HFFc6 (cell line): ENCODE measurements around the gene FGGY. TPM values are rescaled to one million over a fixed set of nuclear protein-coding genes. Genes with fewer than 3 reads are reported as not detected.

Experiments used
- DNase-seq: peaks from one replicate; pipeline ENCODE4 v3.0.0-alpha.2; 2018
- H3K27ac Mint-ChIP-seq: 2 replicates; pipeline ENCODE4 v1.8.0; 2020; ENCODE audit warnings: mild to moderate bottlenecking, mixed read lengths
- H3K27me3 Mint-ChIP-seq: 2 replicates; pipeline ENCODE4 v1.8.0; 2021; ENCODE audit warnings: mild to moderate bottlenecking, moderate library complexity, mixed read lengths; ENCODE audit not compliant: insufficient read depth
- H3K36me3 Mint-ChIP-seq: 2 replicates; pipeline ENCODE4 v1.8.0; 2021; ENCODE audit warnings: low read depth, mixed read lengths
- H3K4me1 Mint-ChIP-seq: 2 replicates; pipeline ENCODE4 v1.8.0; 2020; ENCODE audit warnings: low read depth, mixed read lengths
- H3K4me3 Mint-ChIP-seq: 2 replicates; pipeline ENCODE4 v1.8.0; 2020; ENCODE audit warnings: mild to moderate bottlenecking, moderate library complexity, mixed read lengths
- H3K9me3 Mint-ChIP-seq: 2 replicates; pipeline ENCODE4 v1.8.0; 2020; ENCODE audit warnings: mild to moderate bottlenecking, mixed read lengths
- CTCF ChIP-seq: fragments of 200-600 bp; sonication (generic); IDR thresholded peaks from 2 replicates; pipeline ENCODE4 v1.5.0; 2021; ENCODE audit warnings: antibody characterized with exemption, mild to moderate bottlenecking
- total RNA-seq, 6 experiments: library from RNA; stranded (reverse); fragmentation: NEBNext Ultra II Directional; extraction: Animal tissue kit (Norgen Biotek cat#: 25700); gene quantifications; 2 replicates in 1 of 6; 3 replicates in 5 of 6; pipeline ENCODE4 v1.2.3, GENCODE V29; 2021

Gene FGGY
- total RNA-seq, 6 experiments from 2014 or later = 16.4 to 20.1 (median 18.7) TPM

GRCh38 chr1:59356627-59357026, 59.7 kb downstream of the FGGY start:
- Mint-ChIP-seq H3K27me3 (peaks cover 2% of the 10 kb centered on the region; the same call in 1 of the 2 replicates), H3K36me3 (peaks cover 3% of the 10 kb centered on the region; the same call in 1 of the 2 replicates), H3K27ac (no peak overlapping the region), H3K4me3 (no peak overlapping the region), H3K4me1 (peaks cover 31% of the 10 kb centered on the region), H3K9me3 (no peaks in the 10 kb centered on the region)
- DNase-seq = no peak
- TF ChIP-seq CTCF = no peak

GRCh38 chr1:59357645-59358320, 60.9 kb downstream of the FGGY start:
- Mint-ChIP-seq H3K4me3 (no peak overlapping the region), H3K27me3 (peaks cover 2% of the 10 kb centered on the region; the same call in 1 of the 2 replicates), H3K27ac (no peak overlapping the region), H3K9me3 (no peaks in the 10 kb centered on the region), H3K4me1 (peaks cover 40% of the 10 kb centered on the region), H3K36me3 (peaks cover 11% of the 10 kb centered on the region)
- no peak for DNase-seq
- TF ChIP-seq CTCF = no peak

DNA sequence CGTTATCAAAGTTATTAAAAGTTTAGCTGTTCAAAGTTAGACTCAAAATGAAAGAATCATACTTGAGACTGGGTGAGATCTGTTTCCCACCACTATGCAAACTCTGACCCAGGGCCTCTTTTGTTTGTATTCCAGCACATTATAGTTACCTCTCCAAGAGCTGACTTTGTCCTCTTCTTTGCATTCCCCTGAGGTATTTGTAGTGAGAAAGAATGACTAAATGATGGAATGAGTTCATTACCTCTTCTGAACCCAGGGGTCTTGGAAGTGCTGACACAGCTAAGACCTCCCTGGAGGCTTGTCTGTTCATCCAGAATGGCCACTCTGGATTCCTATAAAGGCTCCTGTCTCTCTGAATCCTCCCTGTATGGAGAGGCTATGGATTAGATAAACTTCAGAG, 62.4 kb downstream of the FGGY start:
- no peak for DNase-seq
- Mint-ChIP-seq H3K4me3 (no peak overlapping the region), H3K27me3 (peaks cover 2% of the 10 kb centered on the region; the same call in 1 of the 2 replicates), H3K27ac (no peak overlapping the region), H3K4me1 (peaks cover 42% of the 10 kb centered on the region), H3K36me3 (peaks cover 20% of the 10 kb centered on the region), H3K9me3 (no peaks in the 10 kb centered on the region)
- no peak for TF ChIP-seq CTCF

GRCh38 chr1:59360170-59360569, 63.3 kb downstream of the FGGY start:
- DNase-seq = peak; percentile 64
- Mint-ChIP-seq H3K9me3 (no peaks in the 10 kb centered on the region), H3K36me3 (peaks cover 28% of the 10 kb centered on the region), H3K27me3 (peaks cover 2% of the 10 kb centered on the region; the same call in 1 of the 2 replicates), H3K27ac (peak overlapping the region; percentile 63), H3K4me1 (peaks cover 41% of the 10 kb centered on the region), H3K4me3 (0 out of 2 replicates have a peak overlapping the region, but pooled peaks have one; percentile 6)
- TF ChIP-seq CTCF = no peak

DNA sequence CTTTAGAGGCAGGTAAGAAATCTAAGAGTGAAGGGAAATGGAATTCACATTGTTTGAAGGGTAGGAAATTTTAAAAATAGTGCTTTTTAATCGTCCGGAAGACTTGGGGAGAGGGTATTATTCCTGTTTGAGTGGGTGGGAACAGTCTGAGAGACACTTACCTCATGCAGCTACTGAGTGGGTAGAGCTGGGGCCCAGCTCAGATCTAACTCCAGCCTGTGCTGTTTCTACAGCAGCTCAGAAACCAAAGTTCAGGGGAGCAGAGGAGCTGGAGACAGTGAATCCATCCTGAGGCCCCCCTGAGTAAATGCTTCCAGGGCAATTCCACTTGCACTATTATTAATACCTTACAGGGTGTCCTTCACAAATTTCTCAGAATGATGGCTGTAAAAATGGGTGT, 63.8 kb downstream of the FGGY start:
- H3K9me3 Mint-ChIP-seq = no peaks in the 10 kb centered on the region
- H3K4me1 Mint-ChIP-seq = peaks cover 41% of the 10 kb centered on the region
- peak overlapping the region; percentile 63 for H3K27ac Mint-ChIP-seq
- no peak for DNase-seq
- no peak overlapping the region for H3K4me3 Mint-ChIP-seq
- peaks cover 34% of the 10 kb centered on the region for H3K36me3 Mint-ChIP-seq
- TF ChIP-seq CTCF = no peak
- H3K27me3 Mint-ChIP-seq = peaks cover 2% of the 10 kb centered on the region; the same call in 1 of the 2 replicates
